ENCODE measurements around the gene TPP2.

TPP2 gene

DNA sequence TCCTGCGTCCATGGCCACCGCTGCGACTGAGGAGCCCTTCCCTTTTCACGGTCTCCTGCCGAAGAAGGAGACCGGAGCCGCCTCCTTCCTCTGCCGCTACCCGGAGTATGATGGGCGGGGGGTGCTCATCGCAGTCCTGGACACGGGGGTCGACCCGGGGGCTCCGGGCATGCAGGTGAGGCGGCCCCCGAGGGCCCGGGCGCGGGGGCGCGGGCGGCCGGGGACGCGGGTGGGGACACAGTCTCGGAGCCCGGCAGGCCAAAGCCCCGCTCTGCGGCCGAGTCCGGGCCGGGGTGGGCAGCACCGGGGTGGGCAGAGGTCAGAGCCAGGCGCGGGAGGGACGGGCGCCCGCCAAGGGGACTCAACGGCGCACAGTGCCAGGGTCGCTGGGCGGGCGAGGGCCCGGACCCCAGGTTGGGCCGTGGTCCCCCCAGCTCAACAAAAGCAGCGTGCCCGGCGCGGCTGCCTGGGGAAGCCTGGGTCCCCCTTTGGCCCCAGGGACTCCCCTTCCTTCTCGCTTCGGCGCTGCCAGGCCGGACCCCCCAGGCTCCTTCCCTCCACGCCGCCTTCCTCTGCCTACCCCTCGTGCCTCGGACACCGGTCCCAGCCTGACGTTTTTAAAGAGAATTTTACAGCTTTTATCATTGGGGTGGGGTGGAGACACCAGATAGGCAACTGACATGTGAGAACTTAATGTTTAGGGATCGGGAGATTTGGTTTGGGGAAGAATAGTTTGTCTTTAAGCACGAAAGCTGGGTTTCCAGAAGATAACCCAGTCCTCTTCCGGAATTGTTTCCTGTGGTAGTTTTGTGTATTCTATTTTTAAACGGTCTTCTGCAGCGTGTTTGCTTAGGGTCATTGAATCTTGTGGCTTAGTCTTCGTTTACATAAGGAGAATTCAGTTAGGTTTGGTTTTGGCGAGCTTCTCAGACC is 509 bp downstream of the TPP2 start:
- DNase-seq (ENCODE audit: low spot score), result peak; percentile 22

DNA sequence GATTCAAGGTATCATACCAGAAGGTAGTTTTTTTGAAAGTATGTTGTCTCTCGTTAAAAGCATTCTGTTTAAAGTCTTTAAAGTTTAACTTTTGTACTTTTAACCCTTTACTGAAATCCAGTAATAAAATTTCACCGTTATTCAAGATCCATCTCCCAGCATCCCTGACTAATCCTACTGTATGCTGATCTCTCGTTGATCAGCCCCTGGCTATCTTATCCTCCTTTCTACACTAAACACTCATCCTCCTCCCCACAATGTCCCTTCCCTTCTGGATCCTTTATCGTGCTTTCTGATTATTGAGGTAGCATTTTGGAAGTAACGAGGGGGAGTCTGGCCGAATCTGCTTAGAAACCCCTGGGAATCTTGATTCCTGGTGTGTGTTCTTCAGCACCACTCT is 1.3 kb downstream of the TPP2 start:
- DNase-seq (ENCODE audit: low spot score), result no peak

DNA sequence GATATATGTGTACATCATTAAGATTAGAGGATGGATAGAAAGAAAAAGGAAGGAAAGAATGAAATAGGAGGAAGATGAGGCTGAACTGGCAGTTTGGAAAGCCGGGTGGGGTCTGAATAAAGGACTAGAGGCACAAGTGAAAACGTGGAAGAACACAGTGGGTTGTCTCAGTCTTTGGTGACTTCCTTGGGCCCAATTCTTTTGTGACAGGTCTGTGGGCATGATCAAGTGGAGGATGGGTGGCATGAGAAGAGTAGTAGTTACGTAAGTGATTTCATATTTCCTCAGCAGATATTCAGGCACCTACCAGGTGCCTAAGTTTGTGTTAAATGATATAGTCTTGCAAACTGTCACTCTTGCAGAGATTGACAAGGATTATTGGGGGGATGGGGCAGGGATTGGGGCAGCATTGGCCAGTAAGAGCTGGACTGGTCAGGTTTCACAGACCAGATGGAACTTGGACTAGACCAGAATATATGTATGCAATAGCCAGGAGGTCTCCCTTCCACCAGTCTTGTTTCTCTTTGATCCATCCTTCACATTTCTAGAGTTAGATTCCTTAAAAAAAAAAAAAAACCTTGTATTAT is 2.7 kb downstream of the TPP2 start:
- no peak for DNase-seq (ENCODE audit: low spot score)

DNA sequence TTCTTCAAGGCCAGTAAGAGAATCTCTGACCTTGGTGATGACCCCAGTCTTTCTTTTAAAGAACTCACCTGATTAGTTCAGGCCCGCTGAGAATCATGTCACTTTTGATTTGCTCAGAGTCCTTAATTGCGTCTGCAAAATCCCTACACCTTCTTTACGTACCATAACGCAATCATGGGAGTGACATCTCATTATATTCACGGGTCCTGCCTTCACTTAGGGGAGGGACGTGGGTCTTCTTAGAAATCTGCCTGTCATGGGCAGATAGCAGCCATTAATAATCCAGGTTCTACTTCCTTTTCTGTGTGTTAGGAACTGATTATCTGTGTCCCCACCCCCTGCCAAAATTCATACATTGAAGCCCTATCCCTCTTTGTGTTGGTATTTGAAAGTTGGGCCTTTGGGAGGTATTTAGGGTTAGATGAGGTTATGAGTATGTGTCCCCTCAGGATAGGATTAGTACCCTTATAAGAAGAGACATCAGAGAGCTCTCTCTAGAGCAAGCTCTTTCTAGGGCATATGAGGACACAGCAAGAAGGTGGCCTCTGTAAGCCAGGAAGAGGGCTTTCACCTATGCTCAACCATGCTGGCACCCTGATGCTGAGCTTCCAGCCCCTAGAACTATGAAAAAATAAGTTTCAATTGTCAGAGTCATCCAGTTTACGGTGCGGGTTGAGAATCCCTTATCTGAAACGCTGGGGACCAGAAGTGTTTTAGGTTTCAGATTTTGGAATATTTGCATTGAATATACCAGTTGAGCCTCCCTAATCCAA is 9.9 kb downstream of the TPP2 start:
- DNase-seq (ENCODE audit: low spot score), result no peak

DNA sequence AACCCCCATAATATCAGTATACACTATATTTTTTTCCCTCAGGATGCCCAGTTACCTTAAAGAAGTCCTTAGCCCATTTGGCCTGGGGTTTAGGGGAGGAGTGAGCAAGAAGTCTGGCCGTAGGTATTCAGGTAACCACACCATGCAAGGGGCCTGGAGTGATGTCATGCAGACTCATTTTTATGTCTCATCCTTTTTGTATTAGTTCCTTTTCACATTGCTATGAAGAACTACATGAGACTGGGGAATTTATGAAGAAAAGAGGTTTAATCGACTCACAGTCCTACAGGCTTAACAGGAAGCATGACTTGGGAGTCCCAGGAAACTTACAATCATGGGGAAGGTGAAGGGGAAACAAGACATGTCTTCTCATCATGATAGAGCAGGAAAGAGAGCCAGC is 12.2 kb downstream of the TPP2 start:
- DNase-seq (ENCODE audit: low spot score), result no peak

DNA sequence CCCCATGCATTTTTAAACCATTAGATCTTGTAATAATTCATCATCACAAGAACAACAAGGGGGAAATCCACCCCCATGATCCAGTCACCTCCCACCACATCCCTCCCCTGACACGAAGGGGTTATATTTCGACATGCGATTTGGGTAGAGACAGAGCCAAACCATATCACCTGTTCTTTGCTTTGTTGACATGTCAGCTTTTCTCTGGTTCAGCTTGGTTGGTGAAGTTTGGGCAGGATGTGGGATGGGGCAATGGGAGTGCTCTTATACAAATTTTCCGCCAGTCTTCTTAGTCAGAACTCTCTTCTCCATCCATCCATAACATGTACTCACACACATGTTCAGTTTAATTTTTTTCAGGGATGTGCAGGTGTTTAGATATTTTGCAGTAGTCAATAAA is 12.9 kb downstream of the TPP2 start:
- DNase-seq (ENCODE audit: low spot score), result no peak

DNA sequence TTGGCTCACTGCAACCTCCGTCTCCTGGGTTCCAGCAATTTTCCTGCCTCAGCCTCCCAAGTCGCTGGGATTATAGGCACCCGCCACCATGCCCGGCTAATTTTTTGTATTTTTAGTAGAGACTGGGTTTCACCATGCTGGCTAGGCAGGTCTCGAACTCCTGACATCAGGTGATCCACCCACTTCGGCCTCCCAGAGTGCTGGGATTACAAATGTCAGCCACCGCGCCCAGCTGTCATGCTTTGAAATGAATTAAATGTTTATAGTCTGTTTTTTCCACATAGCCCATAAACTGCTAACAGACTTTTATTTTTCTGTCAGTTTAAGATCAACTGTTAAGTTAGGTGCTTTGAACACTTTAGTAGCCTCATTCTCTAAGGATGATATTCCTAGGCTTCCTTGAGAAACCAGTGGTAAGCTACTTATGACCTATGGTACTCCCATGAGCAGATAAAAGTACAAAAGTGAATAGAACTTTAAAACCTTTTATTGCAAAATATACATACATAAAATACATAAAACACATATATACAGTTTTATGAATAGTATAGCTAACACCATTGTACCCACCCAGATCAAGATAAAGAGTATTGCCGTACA is 13.6 kb downstream of the TPP2 start:
- no peak for DNase-seq (ENCODE audit: low spot score)

DNA sequence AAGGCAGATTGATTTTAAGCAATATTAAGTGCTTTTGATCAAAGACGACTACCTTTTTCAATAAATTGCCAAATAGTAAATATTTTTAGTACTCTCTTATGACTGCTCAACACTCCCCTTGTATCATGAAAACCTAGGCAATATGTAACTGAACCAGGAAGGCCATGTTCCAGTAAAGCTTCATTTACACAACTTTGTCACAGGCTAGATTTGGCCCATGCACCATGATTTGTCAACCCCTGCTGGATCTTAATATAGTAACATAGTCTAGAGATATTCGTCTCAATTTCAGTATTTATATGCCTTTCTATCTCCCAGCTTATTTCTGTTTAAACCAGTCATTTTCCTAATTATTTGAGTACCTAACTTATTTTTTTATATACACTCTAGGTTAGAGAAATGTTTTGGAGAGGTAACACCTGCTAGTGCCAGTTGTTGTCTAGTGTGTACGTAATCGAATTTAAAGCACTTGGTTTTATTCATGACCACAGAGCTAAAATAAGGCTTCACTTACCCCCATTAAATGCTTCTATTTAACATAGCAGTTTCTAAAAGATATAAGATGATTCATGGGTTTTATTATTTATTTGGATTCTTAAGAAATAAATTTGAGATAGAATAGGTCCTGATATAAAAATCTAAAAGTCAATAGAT is 21.0 kb downstream of the TPP2 start:
- DNase-seq (ENCODE audit: low spot score), result no peak

DNA sequence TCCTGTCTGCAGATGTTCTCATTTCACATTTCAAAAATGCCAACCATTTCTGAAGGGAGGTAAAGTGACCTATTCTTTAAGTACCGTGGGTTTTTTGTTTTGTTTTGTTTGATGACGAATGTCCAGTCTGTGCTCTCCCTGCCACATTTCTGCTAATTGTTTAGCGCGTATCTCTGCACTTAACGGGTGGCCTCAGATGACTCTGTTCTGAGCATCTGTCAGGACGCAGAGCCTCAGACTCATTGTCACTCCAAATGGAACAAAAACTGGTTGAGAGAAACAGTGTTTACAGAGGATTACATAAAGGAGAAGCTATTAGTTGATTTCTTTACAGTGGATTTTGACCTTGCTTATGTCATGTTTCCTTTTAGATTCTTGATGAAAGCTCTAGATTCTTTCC is 23.7 kb downstream of the TPP2 start:
- no peak for DNase-seq (ENCODE audit: low spot score)

DNA sequence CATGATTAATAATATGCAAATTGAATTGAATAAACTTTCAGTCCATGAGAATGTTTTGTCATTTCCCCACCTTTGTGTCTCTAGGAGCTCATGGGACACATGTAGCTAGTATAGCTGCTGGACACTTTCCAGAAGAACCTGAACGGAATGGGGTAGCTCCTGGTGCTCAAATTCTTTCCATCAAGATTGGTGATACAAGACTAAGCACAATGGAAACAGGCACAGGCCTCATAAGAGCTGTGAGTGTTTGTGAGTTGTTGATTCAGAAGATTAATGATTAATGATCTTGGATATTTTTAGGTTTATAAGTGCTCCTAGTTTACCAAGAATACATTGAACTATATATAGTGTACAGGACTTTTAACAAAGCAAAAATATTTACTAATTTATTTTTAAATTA is 30.1 kb downstream of the TPP2 start:
- DNase-seq (ENCODE audit: low spot score), result no peak

DNA sequence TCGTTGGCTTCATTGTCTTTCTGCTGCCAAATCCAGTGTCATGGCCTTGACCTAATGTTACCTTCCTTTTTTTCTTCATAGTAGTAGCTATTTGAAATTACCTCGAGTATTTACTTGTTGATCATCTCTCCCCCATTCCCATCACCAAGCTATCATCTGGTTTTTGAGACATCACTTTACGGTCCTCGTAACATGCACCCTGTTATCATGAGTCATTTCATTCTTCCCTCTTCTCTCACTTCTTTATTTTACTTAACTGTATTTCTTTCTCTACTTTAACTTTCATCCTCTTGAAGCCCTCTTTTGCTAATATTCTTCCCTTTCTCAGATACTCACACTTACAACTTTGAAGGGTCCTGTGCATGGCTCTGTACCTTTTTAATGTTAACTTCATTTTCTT is 31.8 kb downstream of the TPP2 start:
- no peak for DNase-seq (ENCODE audit: low spot score)

DNA sequence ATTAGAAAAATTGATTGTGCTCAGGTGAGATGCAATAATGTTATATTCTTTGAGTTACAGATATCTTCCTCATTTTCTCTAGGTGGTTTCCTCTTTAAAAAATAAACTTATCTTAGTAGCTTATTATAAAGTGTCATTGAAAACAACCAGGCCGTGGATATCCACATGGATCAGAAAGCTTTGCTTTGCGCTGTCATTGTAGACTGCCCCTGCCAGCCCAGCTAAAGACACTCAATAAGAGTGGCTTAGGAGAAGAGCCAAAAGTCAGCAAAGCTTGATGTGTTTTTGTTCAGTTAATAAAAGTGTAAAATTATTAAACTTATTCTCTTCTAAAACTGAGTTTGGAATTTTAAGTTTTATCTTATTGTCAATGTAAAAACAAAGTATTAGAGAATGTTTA is 34.4 kb downstream of the TPP2 start:
- no peak for DNase-seq (ENCODE audit: low spot score)

DNA sequence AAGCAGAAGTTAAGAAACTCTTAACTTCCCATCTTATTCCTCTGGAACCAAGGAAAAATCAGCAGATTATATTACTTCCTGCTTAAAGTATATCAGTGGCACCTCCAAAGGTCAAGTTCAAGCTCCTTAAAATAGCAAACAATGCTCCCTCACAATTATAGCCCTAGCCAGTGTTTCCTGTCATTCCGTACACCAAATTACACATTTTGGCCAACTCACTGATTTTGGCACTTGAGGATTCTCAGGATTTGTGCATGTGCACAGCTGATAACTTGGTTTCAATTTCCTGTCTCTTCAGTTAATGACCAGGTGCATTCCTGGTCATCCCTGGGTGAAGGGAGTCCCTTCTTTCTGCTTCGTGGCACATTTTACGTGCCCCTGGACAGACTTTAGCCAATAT is 42.0 kb downstream of the TPP2 start:
- DNase-seq (ENCODE audit: low spot score), result no peak

DNA sequence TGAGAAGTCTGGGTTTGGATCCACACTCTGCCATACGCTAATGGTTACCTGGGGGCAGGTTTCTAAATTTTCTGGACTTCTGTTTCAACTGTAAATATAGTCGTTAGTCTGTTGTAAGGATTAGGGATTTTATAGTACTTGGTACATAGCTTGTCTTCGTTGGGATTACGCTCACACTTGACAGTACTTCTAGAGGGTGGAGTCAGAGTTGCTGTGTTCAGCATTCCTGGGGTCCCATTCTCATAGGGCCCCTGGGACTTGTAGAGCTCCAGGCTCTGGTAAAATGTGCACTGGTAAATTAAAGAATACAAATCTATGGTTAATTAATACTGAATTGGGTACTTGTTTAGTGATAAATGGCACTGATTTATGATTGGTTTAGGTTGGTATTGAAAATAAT is 45.2 kb downstream of the TPP2 start:
- DNase-seq (ENCODE audit: low spot score), result no peak

DNA sequence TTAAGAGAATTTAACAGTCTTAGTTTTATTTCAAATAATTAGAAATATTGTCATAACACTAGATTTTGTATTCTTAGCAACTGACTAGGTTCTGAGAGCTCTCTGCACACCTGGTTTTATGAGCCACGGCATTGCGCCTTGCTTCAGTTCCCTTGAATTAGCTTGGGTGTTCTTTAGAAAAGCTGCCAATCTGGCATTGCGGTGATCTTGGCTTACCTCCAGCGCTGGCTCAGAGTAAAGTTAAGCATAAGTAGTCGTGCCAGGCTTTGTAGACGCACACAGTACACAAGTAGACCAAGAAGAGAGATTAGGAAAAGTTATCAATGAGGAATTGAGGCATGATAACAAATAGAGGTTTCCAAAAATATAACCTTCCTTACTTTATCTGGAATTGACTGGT is 45.7 kb downstream of the TPP2 start:
- DNase-seq (ENCODE audit: low spot score), result peak; percentile 75

DNA sequence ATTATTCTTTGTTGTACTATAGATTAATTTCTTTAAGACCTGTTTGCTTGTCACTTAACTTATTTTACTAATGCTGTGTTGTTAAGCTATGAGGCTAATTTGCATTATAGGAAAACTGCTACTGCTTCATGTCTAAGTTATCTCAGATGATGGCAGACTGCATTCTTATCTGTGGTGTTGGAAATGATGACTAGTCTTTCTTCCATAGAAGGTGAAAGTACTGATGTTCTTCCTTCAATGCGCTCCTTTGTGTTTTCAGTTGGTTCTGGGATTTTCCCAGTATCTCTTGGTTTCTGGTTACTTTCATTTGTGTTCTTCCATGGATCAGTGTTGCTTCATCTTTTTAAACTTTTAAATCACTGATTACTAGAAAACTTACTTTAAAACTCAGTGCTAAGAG is 46.9 kb downstream of the TPP2 start:
- no peak for DNase-seq (ENCODE audit: low spot score)

DNA sequence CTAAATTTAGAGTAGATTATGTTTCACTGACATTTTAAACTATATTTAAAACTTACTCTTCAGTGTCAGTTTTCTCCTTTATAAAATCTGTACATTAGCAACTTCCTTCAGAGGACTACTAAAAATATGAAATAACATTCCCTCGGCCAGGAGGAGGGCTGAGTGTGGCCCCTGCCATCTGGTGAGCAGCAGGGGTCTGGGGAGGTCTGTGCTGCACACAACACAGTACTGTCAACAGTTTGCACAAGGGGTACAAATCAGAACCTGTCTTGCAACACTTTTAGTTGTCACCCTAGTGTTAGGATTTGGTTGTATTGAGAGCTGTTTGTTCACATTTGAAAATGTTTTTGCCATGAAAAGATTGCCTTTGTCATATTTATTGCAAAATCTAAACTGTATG is 48.9 kb downstream of the TPP2 start:
- peak; percentile 53 for DNase-seq (ENCODE audit: low spot score)

DNA sequence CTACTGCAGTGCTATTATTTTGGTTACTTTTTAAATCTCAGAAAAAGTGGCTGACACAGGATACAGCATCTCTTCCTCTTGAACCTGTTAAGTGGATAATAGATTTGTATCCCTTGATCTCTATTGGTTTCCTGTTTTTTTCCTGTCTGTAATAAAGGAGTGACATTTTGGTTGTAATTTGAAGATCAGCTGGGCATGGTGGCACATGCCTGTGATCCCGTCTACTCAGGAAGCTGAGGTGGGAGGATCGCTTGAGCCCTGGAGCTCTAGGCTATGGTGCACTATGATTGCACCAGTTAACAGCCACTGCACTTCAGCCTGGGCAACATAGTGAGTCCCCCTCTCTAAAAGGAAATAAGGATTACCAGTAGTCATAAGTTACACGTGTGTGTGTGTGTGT is 51.3 kb downstream of the TPP2 start:
- DNase-seq (ENCODE audit: low spot score), result no peak

DNA sequence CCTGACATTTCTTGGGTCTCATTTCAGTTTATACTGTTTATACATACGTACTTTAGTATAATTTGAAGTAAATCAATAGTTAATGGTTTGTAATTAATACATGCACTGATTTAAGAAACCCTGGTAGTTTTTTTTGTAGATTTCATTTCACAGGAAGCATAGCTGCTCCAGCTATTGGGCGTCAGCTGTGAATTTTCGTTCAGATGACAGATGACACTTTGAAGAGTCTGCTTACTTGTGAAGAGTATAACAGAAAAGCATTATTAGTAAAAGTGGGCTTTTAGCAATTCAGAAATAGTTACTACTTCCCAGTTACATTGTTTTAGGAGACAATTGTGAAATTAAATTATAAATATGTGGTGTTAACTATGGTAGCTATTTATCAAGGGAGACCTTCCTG is 53.7 kb downstream of the TPP2 start:
- no peak for DNase-seq (ENCODE audit: low spot score)

DNA sequence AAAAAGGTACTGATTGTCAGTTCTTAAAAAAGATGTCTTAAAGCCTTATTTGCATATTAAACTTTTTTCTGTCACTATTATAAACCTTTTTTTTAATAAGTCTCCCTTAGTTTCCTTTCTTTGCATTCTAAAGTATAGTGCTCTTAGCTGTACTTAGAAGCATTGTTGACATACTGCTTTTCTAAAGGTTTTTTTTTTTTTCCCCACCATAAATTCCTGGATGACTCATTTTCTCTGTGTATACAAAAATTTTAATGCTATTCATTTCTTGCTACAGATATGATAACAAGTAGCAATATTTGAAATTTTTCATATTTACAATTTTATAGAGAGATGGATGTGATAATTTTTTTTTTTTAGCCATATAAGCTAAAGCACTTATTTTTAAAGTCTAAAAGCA is 54.6 kb downstream of the TPP2 start:
- DNase-seq (ENCODE audit: low spot score), result no peak

DNA sequence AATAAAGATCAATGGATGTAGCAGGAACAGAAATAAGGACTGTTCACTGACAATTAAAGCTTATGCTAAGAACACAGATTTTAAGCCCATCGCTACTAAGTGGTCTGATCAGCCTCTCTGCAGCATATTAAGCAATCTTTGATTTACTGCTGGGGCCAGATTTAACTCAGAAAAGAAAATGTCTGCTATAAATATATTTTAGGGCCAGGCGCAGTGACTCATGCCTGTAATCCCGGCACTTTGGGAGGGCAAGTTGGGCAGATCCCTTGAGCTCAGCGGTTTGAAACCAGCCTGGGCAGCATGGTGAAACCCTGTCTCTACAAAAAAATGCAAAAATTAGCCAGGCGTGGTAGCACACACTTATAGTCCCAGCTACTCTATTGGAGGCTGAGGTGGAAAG is 55.1 kb downstream of the TPP2 start:
- DNase-seq (ENCODE audit: low spot score), result no peak

DNA sequence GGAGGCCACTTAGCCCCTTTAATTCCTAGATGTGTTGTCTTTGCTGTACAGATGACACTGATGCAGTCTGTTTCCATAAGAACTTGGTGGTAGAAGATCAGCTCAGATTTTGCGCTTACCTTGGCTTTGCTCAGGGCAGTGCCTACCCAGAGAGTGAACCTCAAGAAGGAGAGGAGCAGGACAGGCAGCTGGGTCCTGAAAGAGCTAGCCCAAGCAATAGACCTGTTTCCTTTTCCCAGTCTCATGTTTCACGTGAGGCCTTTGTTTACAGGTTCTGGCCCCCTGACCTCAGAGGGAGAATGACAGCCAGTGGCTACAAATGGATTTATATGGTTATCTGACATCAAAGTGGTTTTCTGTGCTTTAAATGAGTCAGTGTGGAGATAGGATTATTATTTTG is 58.0 kb downstream of the TPP2 start:
- no peak for DNase-seq (ENCODE audit: low spot score)

Measured in cerebellar cortex (tissue), 1 donor.